Measurements from ENCODE around the gene TSPEAR. TPM values are rescaled to one million over a fixed set of nuclear protein-coding genes. Genes with fewer than 3 reads are reported as not detected.

The TSPEAR gene
- total and polyA plus RNA-seq, 11 donors, result 0.01 to 2.6 (median 0.71) TPM; not detected in 2

DNA sequence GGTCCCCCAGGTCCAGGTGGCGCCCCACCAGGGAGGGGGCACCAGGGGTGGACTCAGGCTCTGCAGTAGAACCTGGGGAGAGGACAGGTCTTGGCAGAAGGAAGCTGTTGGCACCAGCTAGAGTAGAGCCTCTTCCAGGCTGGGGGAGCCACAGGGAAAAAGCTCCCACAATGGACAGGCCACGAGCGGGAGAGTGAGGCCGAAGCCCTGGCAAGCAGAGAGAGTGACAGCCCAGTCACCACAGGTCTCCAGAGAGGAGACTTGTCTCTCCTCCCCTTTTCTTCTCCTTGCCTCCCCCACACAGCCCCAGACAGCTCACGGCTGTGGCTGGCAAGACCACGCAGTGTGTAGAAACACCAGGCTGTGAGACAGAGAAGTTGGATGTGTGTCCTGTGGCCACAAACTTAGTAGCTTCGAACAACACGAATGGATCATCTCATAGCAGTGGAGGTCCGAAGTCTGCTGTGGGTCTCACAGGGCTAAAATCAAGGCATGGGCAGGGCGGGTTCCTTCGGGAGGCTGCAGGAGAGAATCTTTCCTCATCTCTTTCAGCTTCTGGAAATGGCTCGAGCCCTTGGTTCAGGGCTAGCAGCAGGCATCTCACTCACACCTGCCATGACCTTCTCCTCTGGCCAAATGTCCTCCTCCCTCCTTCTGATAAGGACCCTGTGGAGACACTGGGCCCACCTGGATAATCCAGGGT, 60.2 kb downstream of the TSPEAR start:
- no peaks in the 10 kb centered on the region for H3K4me1 ChIP-seq
- no peaks in the 10 kb centered on the region for H3K36me3 ChIP-seq
- no peak overlapping the region for H3K4me3 ChIP-seq
- 84 to 90% (median 87%) methylated on average over 12 of the region's 12 CpGs for WGBS, 4 donors
- DNase-seq, result no peak
- peaks cover 0 to 6% (median under 1%) of the 10 kb centered on the region in 12 donors for H3K9me3 ChIP-seq
- TF ChIP-seq, protein P1, sequence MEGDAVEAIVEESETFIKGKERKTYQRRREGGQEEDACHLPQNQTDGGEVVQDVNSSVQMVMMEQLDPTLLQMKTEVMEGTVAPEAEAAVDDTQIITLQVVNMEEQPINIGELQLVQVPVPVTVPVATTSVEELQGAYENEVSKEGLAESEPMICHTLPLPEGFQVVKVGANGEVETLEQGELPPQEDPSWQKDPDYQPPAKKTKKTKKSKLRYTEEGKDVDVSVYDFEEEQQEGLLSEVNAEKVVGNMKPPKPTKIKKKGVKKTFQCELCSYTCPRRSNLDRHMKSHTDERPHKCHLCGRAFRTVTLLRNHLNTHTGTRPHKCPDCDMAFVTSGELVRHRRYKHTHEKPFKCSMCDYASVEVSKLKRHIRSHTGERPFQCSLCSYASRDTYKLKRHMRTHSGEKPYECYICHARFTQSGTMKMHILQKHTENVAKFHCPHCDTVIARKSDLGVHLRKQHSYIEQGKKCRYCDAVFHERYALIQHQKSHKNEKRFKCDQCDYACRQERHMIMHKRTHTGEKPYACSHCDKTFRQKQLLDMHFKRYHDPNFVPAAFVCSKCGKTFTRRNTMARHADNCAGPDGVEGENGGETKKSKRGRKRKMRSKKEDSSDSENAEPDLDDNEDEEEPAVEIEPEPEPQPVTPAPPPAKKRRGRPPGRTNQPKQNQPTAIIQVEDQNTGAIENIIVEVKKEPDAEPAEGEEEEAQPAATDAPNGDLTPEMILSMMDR (IDR thresholded peaks at IDR 0.05), result no peak
- no peak for TF ChIP-seq POLR2A (IDR thresholded peaks at IDR 0.05)
- no peak for ATAC-seq
- H3K27me3 ChIP-seq, result peaks cover 0 to 9% (median 0%) of the 10 kb centered on the region in 9 donors
- no peak overlapping the region for H3K27ac ChIP-seq
- intact Hi-C loops (cut with DNase I), result no loop called here

DNA sequence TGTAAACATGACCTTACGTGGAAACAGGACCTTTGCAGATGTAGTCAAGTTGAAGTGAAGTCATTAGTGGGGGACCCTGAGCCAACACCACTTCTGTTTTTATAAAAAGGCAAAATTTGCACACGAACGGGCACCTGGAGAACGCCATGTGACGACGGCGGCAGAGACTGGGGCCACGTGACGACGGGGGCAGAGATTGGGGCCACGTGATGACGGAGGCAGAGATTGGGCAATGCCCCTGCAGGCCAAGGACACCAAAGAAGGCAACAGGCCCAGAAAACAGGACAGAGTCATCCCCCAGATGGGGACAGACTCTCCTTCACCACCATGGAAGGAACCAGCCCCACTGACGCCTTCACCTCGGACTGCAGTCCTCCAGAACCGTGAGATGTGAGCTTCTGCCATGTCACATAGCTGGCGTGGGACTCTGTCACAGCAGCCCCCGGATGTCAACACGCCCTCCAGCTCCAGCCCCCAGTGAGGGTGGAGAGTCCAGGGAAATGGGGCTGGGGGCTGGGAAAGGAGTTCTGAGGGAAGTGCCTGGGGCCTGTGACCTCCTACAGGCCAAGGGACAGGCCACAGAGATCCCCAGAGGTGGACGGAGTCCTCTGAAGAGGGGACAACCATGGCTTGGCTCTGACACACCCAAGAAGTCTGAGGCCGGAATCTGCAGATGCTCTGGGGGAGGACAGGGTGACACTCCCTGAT, 61.0 kb downstream of the TSPEAR start:
- Histone ChIP-seq H3K27me3 (peaks cover 0 to 9% (median 0%) of the 10 kb centered on the region in 9 donors), H3K4me1 (no peaks in the 10 kb centered on the region), H3K36me3 (no peaks in the 10 kb centered on the region), H3K9me3 (peaks cover 0 to 4% (median 0%) of the 10 kb centered on the region in 12 donors), H3K27ac (no peak overlapping the region), H3K4me3 (no peak overlapping the region)
- DNase-seq (no peak), ATAC-seq (no peak)
- 88 to 92% (median 89%) methylated on average over 19 to 20 of the region's 20 CpGs for WGBS, 4 donors
- intact Hi-C loops (cut with DNase I), result no loop called here
- TF ChIP-seq, protein P1 (IDR thresholded peaks at IDR 0.05), result no peak
- no peak for TF ChIP-seq POLR2A (IDR thresholded peaks at IDR 0.05)

GRCh38 chr21:44649521-44650100, 61.8 kb downstream of the TSPEAR start:
- H3K36me3 ChIP-seq, result no peaks in the 10 kb centered on the region
- H3K4me3 ChIP-seq, result no peak overlapping the region
- ATAC-seq (no peak), DNase-seq (no peak)
- intact Hi-C loops (cut with DNase I), result no loop called here
- peaks cover 0 to 9% (median 0%) of the 10 kb centered on the region in 9 donors for H3K27me3 ChIP-seq
- no peak overlapping the region for H3K27ac ChIP-seq
- peaks cover 0 to 12% (median 5%) of the 10 kb centered on the region in 12 donors for H3K9me3 ChIP-seq
- TF ChIP-seq, protein P1 (IDR thresholded peaks at IDR 0.05), result no peak
- no peak for TF ChIP-seq POLR2A (IDR thresholded peaks at IDR 0.05)
- WGBS, 4 donors, result 80 to 93% (median 84%) methylated on average over 18 of the region's 18 CpGs
- no peaks in the 10 kb centered on the region for H3K4me1 ChIP-seq
